Tibial artery (tissue), 4 donors: ENCODE data around the gene WDR4.
A peak's percentile ranks its signal among the peaks of the same experiment; 100 is the strongest.
"Not testable (repeated sequence)": the region's sequence is repeated elsewhere in the genome, so short reads cannot be mapped to it uniquely, and the experiment has no call there.

Experiments
- DNase-seq, 2 donors: peaks; one replicate each; pipeline ENCODE4 v3.0.0-alpha.2; 2019
- H3K27ac ChIP-seq, 2 donors: fragments of 200-600 bp; sonication (generic) in 1 of 2; 1 replicate in 1 of 2; 2 replicates in 1 of 2; pipeline ENCODE4 v1.5.1; 2018 to 2019; ENCODE audit warnings: mild to moderate bottlenecking in 1 of 2
- H3K27me3 ChIP-seq, 2 donors: fragments of 200-600 bp; sonication (generic) in 1 of 2; one replicate each; pipeline versions ENCODE4 v1.5.1 to v1.6.0; 2016 to 2019
- H3K36me3 ChIP-seq, 3 donors: fragments of 200-600 bp; sonication (generic) in 2 of 3; one replicate each; pipeline ENCODE4 v1.5.1; 2016 to 2019; ENCODE audit warnings: mild to moderate bottlenecking in 2 of 3
- H3K4me1 ChIP-seq, 4 donors: fragments of 200-600 bp; sonication (generic) in 2 of 4; 1 replicate in 3 of 4; 2 replicates in 1 of 4; pipeline ENCODE4 v1.5.1; 2016 to 2019
- H3K4me3 ChIP-seq, 2 donors: fragments of 200-600 bp; sonication (generic) in 1 of 2; 1 replicate in 1 of 2; 2 replicates in 1 of 2; pipeline ENCODE4 v1.5.1; 2018 to 2019; ENCODE audit warnings: mild to moderate bottlenecking in 2 of 2
- H3K9me3 ChIP-seq, 3 donors: fragments of 200-600 bp; sonication (generic) in 1 of 3; one replicate each; pipeline ENCODE4 v1.5.1; 2016 to 2019
- CTCF ChIP-seq, 2 experiments: fragments of 200-600 bp in 1 of 2; fragments of 450-650 bp in 1 of 2; IDR thresholded peaks; one replicate each; pipeline ENCODE4 v1.5.1; 2017 to 2019; ENCODE audit warnings: antibody characterized with exemption in 2 of 2, mild to moderate bottlenecking in 1 of 2, moderate library complexity in 1 of 2
- intact Hi-C: fragments of 100-400 bp; cut with DNase I; formaldehyde crosslinking; loops from one replicate; pipeline ENCODE4 v1.15.0; 2023; ENCODE audit warnings: low total_unique reads

Gene WDR4

GRCh38 chr21:42827588-42827987 lies 51.8 kb downstream of the WDR4 start:
- H3K27me3 ChIP-seq, result peaks cover 0 to 40% of the 10 kb centered on the region in 2 donors
- intact Hi-C loops, result no loop called here
- no peaks in the 10 kb centered on the region for H3K4me1 ChIP-seq
- no peak for DNase-seq
- TF ChIP-seq CTCF (IDR thresholded peaks at IDR 0.05), result no peak
- H3K36me3 ChIP-seq, result no peaks in the 10 kb centered on the region
- no peak overlapping the region for H3K4me3 ChIP-seq
- no peak overlapping the region for H3K27ac ChIP-seq
- H3K9me3 ChIP-seq, result no peaks in the 10 kb centered on the region

- Histone ChIP-seq H3K27me3 (peaks cover 0 to 16% of the 10 kb centered on the region in 2 donors), H3K4me3 (no peak overlapping the region), H3K9me3 (no peaks in the 10 kb centered on the region), H3K27ac (no peak overlapping the region), H3K4me1 (no peaks in the 10 kb centered on the region), H3K36me3 (no peaks in the 10 kb centered on the region)
- no peak for DNase-seq
- no peak for TF ChIP-seq CTCF (IDR thresholded peaks at IDR 0.05)
- intact Hi-C loops, result loop anchor here (5.0 kb wide), 1 partner anchor 674 kb away; no protein-coding TSS in a partner anchor
Measured at GRCh38 chr21:42820616-42821465, 58.5 kb downstream of the WDR4 start.

GRCh38 chr21:42819861-42820615 lies 59.3 kb downstream of the WDR4 start:
- Histone ChIP-seq H3K27me3 (peaks cover 0 to 16% of the 10 kb centered on the region in 2 donors), H3K4me3 (no peak overlapping the region), H3K9me3 (no peaks in the 10 kb centered on the region), H3K27ac (no peak overlapping the region), H3K4me1 (no peaks in the 10 kb centered on the region), H3K36me3 (no peaks in the 10 kb centered on the region)
- no peak for TF ChIP-seq CTCF (IDR thresholded peaks at IDR 0.05)
- intact Hi-C loops, result loop anchor here (5.0 kb wide), 1 partner anchor 673 kb away; no protein-coding TSS in a partner anchor
- DNase-seq, result no peak

GRCh38 chr21:42818328-42818749 lies 61.0 kb downstream of the WDR4 start:
- peaks cover 0 to 16% of the 10 kb centered on the region in 2 donors for H3K27me3 ChIP-seq
- intact Hi-C loops, result no loop called here
- no peaks in the 10 kb centered on the region for H3K4me1 ChIP-seq
- no peak overlapping the region for H3K27ac ChIP-seq
- no peaks in the 10 kb centered on the region for H3K36me3 ChIP-seq
- peak; percentile 61 to 63 for TF ChIP-seq CTCF (IDR thresholded peaks at IDR 0.05)
- no peaks in the 10 kb centered on the region for H3K9me3 ChIP-seq
- peak; percentile 58 to 74 for DNase-seq
- no peak overlapping the region for H3K4me3 ChIP-seq

- no peak for DNase-seq
- Histone ChIP-seq H3K27ac (no peak overlapping the region), H3K4me3 (no peak overlapping the region), H3K9me3 (no peaks in the 10 kb centered on the region), H3K4me1 (no peaks in the 10 kb centered on the region), H3K36me3 (no peaks in the 10 kb centered on the region), H3K27me3 (peaks cover 0 to 18% of the 10 kb centered on the region in 2 donors)
- intact Hi-C loops, result no loop called here
- no peak for TF ChIP-seq CTCF (IDR thresholded peaks at IDR 0.05)
Measured at GRCh38 chr21:42815217-42815616, 64.1 kb downstream of the WDR4 start.

- H3K27me3 ChIP-seq, result peaks cover 0 to 28% of the 10 kb centered on the region in 2 donors
- H3K36me3 ChIP-seq, H3K9me3 ChIP-seq, H3K4me1 ChIP-seq, DNase-seq, H3K27ac ChIP-seq, intact Hi-C loops, H3K4me3 ChIP-seq: not testable (repeated sequence)
Measured at GRCh38 chr21:42812528-42813241, 66.7 kb downstream of the WDR4 start.
